Measurements from ENCODE around the gene CPZ. TPM values are rescaled to one million over a fixed set of nuclear protein-coding genes. Genes with fewer than 3 reads are reported as not detected.
A peak's percentile ranks its signal among the peaks of the same experiment; 100 is the strongest.

The CPZ gene
- total RNA-seq, 1 experiment from 2014 or later = 37.3 TPM

- no peak overlapping the region for H3K18ac ChIP-seq (ENCODE audit: insufficient read length, low read depth, low read length)
- no peak overlapping the region for H4K91ac ChIP-seq (ENCODE audit: insufficient read length, low read depth, low read length)
- no peaks in the 10 kb centered on the region for H3K27me3 ChIP-seq (ENCODE audit: insufficient read depth, low read length)
- H3K4me1 Mint-ChIP-seq = peaks cover 53 to 70% of the 10 kb centered on the region in 2 experiments
- H3K4ac ChIP-seq (ENCODE audit: low read depth, low read length) = no peak overlapping the region
- H3K27ac ChIP-seq (ENCODE audit: insufficient read length, low read depth, low read length) = no peak overlapping the region
- H3K23ac ChIP-seq (ENCODE audit: insufficient read length, low read depth, low read length) = no peak overlapping the region
- 0 out of 7 replicates have a peak overlapping the region, but pooled peaks of 1 of the 3 experiments have one; percentile 75 for H3K27ac Mint-ChIP-seq
- H3K9ac ChIP-seq (ENCODE audit: extremely low read depth, insufficient read length, low read length) = no peak overlapping the region
- no peak overlapping the region for H2AFZ ChIP-seq (ENCODE audit: low read length)
- no peak for TF ChIP-seq CTCF (conservative IDR thresholded peaks at IDR 0.05)
- no peaks in the 10 kb centered on the region for H3K79me2 ChIP-seq (ENCODE audit: insufficient read depth, low read length)
- no peak overlapping the region for H3K56ac ChIP-seq (ENCODE audit: insufficient read length, low read depth, low read length)
- H2BK15ac ChIP-seq (ENCODE audit: low read depth, low read length) = no peak overlapping the region
- H2BK12ac ChIP-seq (ENCODE audit: insufficient read length, low read depth, low read length) = no peak overlapping the region
- DNase-seq = no peak
- no peak overlapping the region for H3K4me3 Mint-ChIP-seq
- no peaks in the 10 kb centered on the region for H3K27me3 Mint-ChIP-seq (ENCODE audit: low read depth)
- H4K5ac ChIP-seq (ENCODE audit: insufficient read length, low read depth, low read length) = no peak overlapping the region
- no peaks in the 10 kb centered on the region for H4K20me1 ChIP-seq (ENCODE audit: control insufficient read depth, insufficient read depth, insufficient read length)
- no peak overlapping the region for H2AK5ac ChIP-seq (ENCODE audit: insufficient read length, low read length)
- H3K9me3 ChIP-seq (ENCODE audit: control insufficient read depth, low read depth, low read length) = no peaks in the 10 kb centered on the region
- H2BK5ac ChIP-seq (ENCODE audit: insufficient read length, low read length) = no peak overlapping the region
- no peak overlapping the region for H4K8ac ChIP-seq (replicated peaks; ENCODE audit: insufficient read length, low read depth, low read length)
- no peak overlapping the region for H3K4me2 ChIP-seq (ENCODE audit: insufficient read depth, insufficient read length, low read length)
- no peak overlapping the region for H2BK20ac ChIP-seq (ENCODE audit: low read depth, low read length, poor library complexity, severe bottlenecking)
- H3K14ac ChIP-seq (ENCODE audit: insufficient read depth, low read length) = no peak overlapping the region
- peaks cover 0 to 4% (median 0%) of the 10 kb centered on the region in 3 experiments; a peak in 2 of 7 replicates for H3K36me3 Mint-ChIP-seq (ENCODE audit: insufficient read depth in 1 of 3, low read depth in 3 of 3)
- no CpG with 5 or more reads among the region's 1 CpG for WGBS (ENCODE audit: extremely low coverage, insufficient read length, low lambda C conversion rate)
- no peak overlapping the region for H3T11ph ChIP-seq (ENCODE audit: low read length)
- no peaks in the 10 kb centered on the region for H3K79me1 ChIP-seq (ENCODE audit: insufficient read depth, low read depth, low read length, poor library complexity, severe bottlenecking)
- H3K23me2 ChIP-seq (ENCODE audit: insufficient read length, low read depth, low read length, poor library complexity, severe bottlenecking) = no peaks in the 10 kb centered on the region
- H3K9me3 Mint-ChIP-seq = peaks cover 0 to 4% of the 10 kb centered on the region in 2 experiments; a peak in 2 of 5 replicates
- no peak overlapping the region for H2BK120ac ChIP-seq (ENCODE audit: low read depth, low read length, poor library complexity, severe bottlenecking)
- peaks cover 8% of the 10 kb centered on the region; the same call in 1 of the 2 replicates for H3K4me1 ChIP-seq (ENCODE audit: insufficient read depth, low read length)
These were observed 28.0 kb upstream of the CPZ start for GRCh38 chr4:8564595-8564994.
